ENCODE results near the gene STING1. TPM values are rescaled to one million over a fixed set of nuclear protein-coding genes. Genes with fewer than 3 reads are reported as not detected.

Gene STING1
- total RNA-seq, 1 experiment from 2014 or later = 22.8 TPM

DNA sequence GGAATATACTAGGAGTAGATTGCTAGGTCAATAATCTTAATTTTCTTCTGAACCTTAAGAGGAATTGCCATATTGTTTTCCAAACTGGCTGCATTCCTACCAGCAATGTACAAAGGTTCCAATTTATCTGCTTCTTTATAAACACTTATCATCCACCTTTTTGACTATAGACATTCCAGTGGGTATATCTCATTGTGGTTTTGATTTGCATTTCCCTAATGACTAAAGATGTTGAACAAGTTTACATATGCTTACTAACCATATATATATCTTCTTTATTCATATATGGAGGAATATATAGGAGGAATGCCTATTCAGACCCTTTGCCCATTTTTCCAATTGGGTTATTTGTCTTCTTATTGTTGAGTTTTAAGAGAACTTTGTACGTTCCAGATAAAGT is 50.9 kb downstream of the STING1 start:
- no TSS peak for BruUV-seq (replicated peaks)
- Histone ChIP-seq H3K36me3 (ENCODE audit: control insufficient read depth, insufficient read depth, low read length) (no peaks in the 10 kb centered on the region), H3K27me3 (ENCODE audit: control insufficient read depth, insufficient read depth, low read length) (no peaks in the 10 kb centered on the region), H3K4me3 (ENCODE audit: low read depth in 2 of 2, low read length in 2 of 2) (no peak overlapping the region), H3K27ac (ENCODE audit: low read length) (no peak overlapping the region), H3K4me1 (ENCODE audit: control insufficient read depth, insufficient read depth, low read length) (no peaks in the 10 kb centered on the region), H3K9me3 (ENCODE audit: control insufficient read depth, insufficient read depth, low read depth, low read length) (no peaks in the 10 kb centered on the region)
- CTCF ChIA-PET = no interaction called here
- in situ Hi-C loops (cut with HindIII; ENCODE audit: low pct_unique_long_range_greater_than_20kb, low sequenced_read_pairs) = no loop called here
- ATAC-seq (no peak), DNase-seq (ENCODE audit: low read depth, low spot score) (no peak)
- POLR2A ChIA-PET = no interaction called here
- intact Hi-C loops (cut with micrococcal nuclease; ENCODE audit: unreplicated experiment) = no loop called here
- TF ChIP-seq POLR2AphosphoS5 (IDR thresholded peaks at IDR 0.05; ENCODE audit: low read depth, low read length) (no peak), SIN3A (IDR thresholded peaks at IDR 0.05; ENCODE audit: borderline replicate concordance, insufficient read depth, low read depth, low read length) (no peak), TCF7L2 (IDR thresholded peaks at IDR 0.05; ENCODE audit: low read depth, low read length) (no peak)
- TF ChIP-seq, protein P1, sequence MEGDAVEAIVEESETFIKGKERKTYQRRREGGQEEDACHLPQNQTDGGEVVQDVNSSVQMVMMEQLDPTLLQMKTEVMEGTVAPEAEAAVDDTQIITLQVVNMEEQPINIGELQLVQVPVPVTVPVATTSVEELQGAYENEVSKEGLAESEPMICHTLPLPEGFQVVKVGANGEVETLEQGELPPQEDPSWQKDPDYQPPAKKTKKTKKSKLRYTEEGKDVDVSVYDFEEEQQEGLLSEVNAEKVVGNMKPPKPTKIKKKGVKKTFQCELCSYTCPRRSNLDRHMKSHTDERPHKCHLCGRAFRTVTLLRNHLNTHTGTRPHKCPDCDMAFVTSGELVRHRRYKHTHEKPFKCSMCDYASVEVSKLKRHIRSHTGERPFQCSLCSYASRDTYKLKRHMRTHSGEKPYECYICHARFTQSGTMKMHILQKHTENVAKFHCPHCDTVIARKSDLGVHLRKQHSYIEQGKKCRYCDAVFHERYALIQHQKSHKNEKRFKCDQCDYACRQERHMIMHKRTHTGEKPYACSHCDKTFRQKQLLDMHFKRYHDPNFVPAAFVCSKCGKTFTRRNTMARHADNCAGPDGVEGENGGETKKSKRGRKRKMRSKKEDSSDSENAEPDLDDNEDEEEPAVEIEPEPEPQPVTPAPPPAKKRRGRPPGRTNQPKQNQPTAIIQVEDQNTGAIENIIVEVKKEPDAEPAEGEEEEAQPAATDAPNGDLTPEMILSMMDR (IDR thresholded peaks at IDR 0.05) = no peak
- TF ChIP-seq, protein P2, sequence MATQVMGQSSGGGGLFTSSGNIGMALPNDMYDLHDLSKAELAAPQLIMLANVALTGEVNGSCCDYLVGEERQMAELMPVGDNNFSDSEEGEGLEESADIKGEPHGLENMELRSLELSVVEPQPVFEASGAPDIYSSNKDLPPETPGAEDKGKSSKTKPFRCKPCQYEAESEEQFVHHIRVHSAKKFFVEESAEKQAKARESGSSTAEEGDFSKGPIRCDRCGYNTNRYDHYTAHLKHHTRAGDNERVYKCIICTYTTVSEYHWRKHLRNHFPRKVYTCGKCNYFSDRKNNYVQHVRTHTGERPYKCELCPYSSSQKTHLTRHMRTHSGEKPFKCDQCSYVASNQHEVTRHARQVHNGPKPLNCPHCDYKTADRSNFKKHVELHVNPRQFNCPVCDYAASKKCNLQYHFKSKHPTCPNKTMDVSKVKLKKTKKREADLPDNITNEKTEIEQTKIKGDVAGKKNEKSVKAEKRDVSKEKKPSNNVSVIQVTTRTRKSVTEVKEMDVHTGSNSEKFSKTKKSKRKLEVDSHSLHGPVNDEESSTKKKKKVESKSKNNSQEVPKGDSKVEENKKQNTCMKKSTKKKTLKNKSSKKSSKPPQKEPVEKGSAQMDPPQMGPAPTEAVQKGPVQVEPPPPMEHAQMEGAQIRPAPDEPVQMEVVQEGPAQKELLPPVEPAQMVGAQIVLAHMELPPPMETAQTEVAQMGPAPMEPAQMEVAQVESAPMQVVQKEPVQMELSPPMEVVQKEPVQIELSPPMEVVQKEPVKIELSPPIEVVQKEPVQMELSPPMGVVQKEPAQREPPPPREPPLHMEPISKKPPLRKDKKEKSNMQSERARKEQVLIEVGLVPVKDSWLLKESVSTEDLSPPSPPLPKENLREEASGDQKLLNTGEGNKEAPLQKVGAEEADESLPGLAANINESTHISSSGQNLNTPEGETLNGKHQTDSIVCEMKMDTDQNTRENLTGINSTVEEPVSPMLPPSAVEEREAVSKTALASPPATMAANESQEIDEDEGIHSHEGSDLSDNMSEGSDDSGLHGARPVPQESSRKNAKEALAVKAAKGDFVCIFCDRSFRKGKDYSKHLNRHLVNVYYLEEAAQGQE (IDR thresholded peaks at IDR 0.05; ENCODE audit: insufficient read depth in 1 of 2, low read depth in 2 of 2, low read length in 1 of 2) = no peak

DNA sequence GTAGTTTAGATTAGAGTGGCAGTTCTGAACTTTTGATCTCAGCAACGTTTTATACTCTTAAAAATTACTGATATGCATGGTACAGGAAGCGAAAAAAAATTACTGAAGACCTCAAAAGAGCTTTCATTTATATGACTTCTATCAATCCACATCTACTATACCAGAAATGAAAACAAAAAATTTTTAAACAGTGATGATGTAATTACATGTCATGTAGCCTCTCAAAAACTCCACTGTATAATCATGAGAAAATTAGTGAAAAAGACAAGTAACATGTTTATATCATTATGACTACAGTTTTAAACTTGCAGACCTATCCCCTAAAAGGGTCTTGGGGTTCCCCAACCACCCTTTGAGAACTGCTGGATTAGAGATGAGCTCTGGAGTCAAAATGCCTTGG is 52.5 kb downstream of the STING1 start:
- Histone ChIP-seq H3K27ac (ENCODE audit: low read length) (no peak overlapping the region), H3K36me3 (ENCODE audit: control insufficient read depth, insufficient read depth, low read length) (no peaks in the 10 kb centered on the region), H3K4me1 (ENCODE audit: control insufficient read depth, insufficient read depth, low read length) (no peaks in the 10 kb centered on the region), H3K4me3 (ENCODE audit: low read depth in 2 of 2, low read length in 2 of 2) (no peak overlapping the region), H3K9me3 (ENCODE audit: control insufficient read depth, insufficient read depth, low read depth, low read length) (no peaks in the 10 kb centered on the region), H3K27me3 (ENCODE audit: control insufficient read depth, insufficient read depth, low read length) (no peaks in the 10 kb centered on the region)
- no TSS peak for BruUV-seq (replicated peaks)
- intact Hi-C loops (cut with micrococcal nuclease; ENCODE audit: unreplicated experiment) = no loop called here
- ChIA-PET CTCF (no interaction called here), POLR2A (no interaction called here)
- no peak for DNase-seq (ENCODE audit: low read depth, low spot score)
- in situ Hi-C loops (cut with HindIII; ENCODE audit: low pct_unique_long_range_greater_than_20kb, low sequenced_read_pairs) = no loop called here
- TF ChIP-seq TCF7L2 (IDR thresholded peaks at IDR 0.05; ENCODE audit: low read depth, low read length) (no peak), SIN3A (IDR thresholded peaks at IDR 0.05; ENCODE audit: borderline replicate concordance, insufficient read depth, low read depth, low read length) (no peak), POLR2AphosphoS5 (IDR thresholded peaks at IDR 0.05; ENCODE audit: low read depth, low read length) (no peak)
- TF ChIP-seq, protein P2 (IDR thresholded peaks at IDR 0.05; ENCODE audit: insufficient read depth in 1 of 2, low read depth in 2 of 2, low read length in 1 of 2) = no peak
- TF ChIP-seq, protein P1 (IDR thresholded peaks at IDR 0.05) = no peak
- ATAC-seq = no peak
